Right lobe of liver (tissue), 6 donors: ENCODE data around the gene TLDC2. TPM values are rescaled to one million over a fixed set of nuclear protein-coding genes. Genes with fewer than 3 reads are reported as not detected.

Experiments used
- ATAC-seq, 4 donors: fragments of 200-7000 bp; cut with Tn5 transposase; one replicate each; pipeline ENCODE4 v1.9.1; 2020; ENCODE audit warnings: mild to moderate bottlenecking in 4 of 4, moderate library complexity in 4 of 4
- DNase-seq, 3 donors: peaks; one replicate each; pipeline ENCODE4 v3.0.0-alpha.2; 2020
- H3K27ac ChIP-seq, 3 donors: fragments of 200-600 bp; one replicate each; pipeline ENCODE4 v1.8.0; 2022
- H3K27me3 ChIP-seq, 2 donors: fragments of 200-600 bp; one replicate each; pipeline ENCODE4 v1.8.0; 2022
- H3K36me3 ChIP-seq, 4 donors: fragments of 200-600 bp; sonication (generic) in 1 of 4; one replicate each; pipeline versions ENCODE4 v1.5.1 to v1.8.0; 2017 to 2022; ENCODE audit warnings: control low read depth in 1 of 4
- H3K4me1 ChIP-seq, 4 donors: fragments of 200-600 bp; sonication (generic) in 1 of 4; one replicate each; pipeline versions ENCODE4 v1.5.1 to v1.8.0; 2017 to 2022; ENCODE audit warnings: control low read depth in 1 of 4
- H3K4me3 ChIP-seq, 3 donors: fragments of 200-600 bp; one replicate each; pipeline ENCODE4 v1.8.0; 2022
- H3K9me3 ChIP-seq, 4 donors: fragments of 200-600 bp; sonication (generic) in 1 of 4; one replicate each; pipeline versions ENCODE4 v1.5.1 to v1.8.0; 2017 to 2022; ENCODE audit warnings: control low read depth in 1 of 4
- CTCF ChIP-seq, 4 donors: fragments of 200-600 bp in 3 of 4; fragments of 450-650 bp in 1 of 4; IDR thresholded peaks; one replicate each; pipeline versions ENCODE4 v1.5.1 to v1.8.0; 2016 to 2022; ENCODE audit warnings: antibody characterized with exemption in 4 of 4, mild to moderate bottlenecking in 2 of 4
- POLR2A ChIP-seq: fragments of 450-650 bp; IDR thresholded peaks from one replicate; pipeline ENCODE4 v1.6.1; 2017; ENCODE audit warnings: antibody characterized with exemption, mild to moderate bottlenecking
- WGBS: methylation state at CpG from one replicate; pipeline ENCODE4 v1.1.6; 2018; ENCODE audit warnings: low coverage, low lambda C conversion rate; ENCODE audit not compliant: insufficient coverage; ENCODE audit errors: missing lambda C conversion rate; 5-methylcytosine and 5-hydroxymethylcytosine counted together
- intact Hi-C, 2 donors: fragments of 100-400 bp; cut with DNase I; formaldehyde crosslinking; loops; one replicate each; pipeline versions ENCODE4 v1.11.2 to v1.14.1; 2022
- total RNA-seq, 6 experiments: library from RNA; depleted of rRNA in 2 of 6; stranded (reverse); fragments of >200 nt in 2 of 6; fragmentation: NEBNext Ultra II Directional in 3 of 6; extraction: Animal tissue kit (Norgen Biotek cat#: 25700) in 3 of 6; gene quantifications; one replicate each; pipeline versions ENCODE4 v1.1.0 to v1.2.4, GENCODE V29; 2016 to 2023
- donor health status: DM: no; HTN: yes; CAD: no.
- donor health status: DM: no; HTN: no; CAD: no.
- donor health status: DM: no; HTN: no; CAD: no.
- donor health status: DM: no; HTN: yes; CAD: no.
- donor health status: DM: no; HTN: yes; CAD: no.

Gene TLDC2
- total RNA-seq, 6 experiments from 2014 or later = 0.43 TPM; not detected in 5

DNA sequence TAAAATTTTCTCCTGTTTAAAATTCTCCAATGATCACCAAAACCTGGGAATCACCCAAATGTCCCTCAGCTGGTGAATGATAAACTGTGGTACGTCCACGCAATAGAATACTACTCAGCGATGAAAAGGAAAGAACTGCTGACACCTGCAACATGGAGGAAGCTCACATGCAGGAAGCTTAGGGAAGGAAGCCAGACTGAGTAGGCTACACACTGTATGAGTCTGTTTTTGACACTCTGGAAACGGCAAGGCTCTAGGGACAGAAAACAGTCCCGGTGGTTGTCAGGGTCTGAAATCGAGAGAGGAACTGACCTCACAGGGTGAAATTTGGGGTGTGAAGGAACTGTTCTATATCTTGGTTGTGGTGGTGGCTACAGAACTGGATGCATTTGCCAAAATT is 25.2 kb upstream of the TLDC2 start:
- no peak overlapping the region for H3K27ac ChIP-seq
- 94% methylated on average over 6 of the region's 6 CpGs for WGBS
- DNase-seq (no peak), ATAC-seq (no peak)
- H3K36me3 ChIP-seq = no peaks in the 10 kb centered on the region
- intact Hi-C loops = no loop called here
- no peak for TF ChIP-seq CTCF (IDR thresholded peaks at IDR 0.05)
- TF ChIP-seq POLR2A = no peak
- H3K4me3 ChIP-seq = no peak overlapping the region
- H3K4me1 ChIP-seq = no peaks in the 10 kb centered on the region
- no peaks in the 10 kb centered on the region for H3K27me3 ChIP-seq
- no peaks in the 10 kb centered on the region for H3K9me3 ChIP-seq

- Histone ChIP-seq H3K36me3 (no peaks in the 10 kb centered on the region), H3K4me1 (no peaks in the 10 kb centered on the region), H3K27me3 (no peaks in the 10 kb centered on the region), H3K4me3 (no peak overlapping the region), H3K9me3 (no peaks in the 10 kb centered on the region), H3K27ac (peak overlapping the region in 1 of 3 donors; percentile 10)
- TF ChIP-seq CTCF (IDR thresholded peaks at IDR 0.05) = no peak
- TF ChIP-seq POLR2A = no peak
- intact Hi-C loops = no loop called here
- 70% methylated on average over 2 of the region's 2 CpGs for WGBS
- no peak for DNase-seq
- no peak for ATAC-seq
Measured at GRCh38 chr20:36851490-36851889, 24.4 kb upstream of the TLDC2 start.

DNA sequence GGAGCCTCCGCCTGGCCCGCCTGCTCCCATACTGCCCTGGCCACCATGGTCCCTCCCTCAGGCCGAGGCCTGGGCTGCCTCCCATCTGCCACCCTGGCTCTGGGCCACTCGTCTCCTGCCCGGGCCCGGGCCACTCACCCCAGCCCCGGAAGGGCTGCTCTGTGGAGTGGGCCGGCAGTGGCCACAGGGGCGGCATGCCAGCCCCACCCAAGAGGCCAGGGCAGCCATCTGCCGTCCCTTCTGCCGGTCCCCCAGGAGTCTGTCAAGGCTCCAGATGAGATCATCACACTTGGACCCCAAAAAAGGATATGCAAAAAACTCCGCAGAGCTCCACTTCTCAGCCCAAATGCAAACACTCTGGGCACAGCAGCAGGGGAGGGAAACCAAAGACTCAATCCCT is 23.8 kb upstream of the TLDC2 start:
- TF ChIP-seq CTCF (IDR thresholded peaks at IDR 0.05) (no peak), POLR2A (no peak)
- WGBS = 66% methylated on average over 4 of the region's 12 CpGs
- no peak for DNase-seq
- Histone ChIP-seq H3K27me3 (no peaks in the 10 kb centered on the region), H3K9me3 (no peaks in the 10 kb centered on the region), H3K27ac (peak overlapping the region in 2 of 3 donors; percentile 10 to 22), H3K36me3 (no peaks in the 10 kb centered on the region), H3K4me3 (no peak overlapping the region), H3K4me1 (no peaks in the 10 kb centered on the region)
- intact Hi-C loops = no loop called here
- peak in 1 of 4 donors; percentile 8 for ATAC-seq

DNA sequence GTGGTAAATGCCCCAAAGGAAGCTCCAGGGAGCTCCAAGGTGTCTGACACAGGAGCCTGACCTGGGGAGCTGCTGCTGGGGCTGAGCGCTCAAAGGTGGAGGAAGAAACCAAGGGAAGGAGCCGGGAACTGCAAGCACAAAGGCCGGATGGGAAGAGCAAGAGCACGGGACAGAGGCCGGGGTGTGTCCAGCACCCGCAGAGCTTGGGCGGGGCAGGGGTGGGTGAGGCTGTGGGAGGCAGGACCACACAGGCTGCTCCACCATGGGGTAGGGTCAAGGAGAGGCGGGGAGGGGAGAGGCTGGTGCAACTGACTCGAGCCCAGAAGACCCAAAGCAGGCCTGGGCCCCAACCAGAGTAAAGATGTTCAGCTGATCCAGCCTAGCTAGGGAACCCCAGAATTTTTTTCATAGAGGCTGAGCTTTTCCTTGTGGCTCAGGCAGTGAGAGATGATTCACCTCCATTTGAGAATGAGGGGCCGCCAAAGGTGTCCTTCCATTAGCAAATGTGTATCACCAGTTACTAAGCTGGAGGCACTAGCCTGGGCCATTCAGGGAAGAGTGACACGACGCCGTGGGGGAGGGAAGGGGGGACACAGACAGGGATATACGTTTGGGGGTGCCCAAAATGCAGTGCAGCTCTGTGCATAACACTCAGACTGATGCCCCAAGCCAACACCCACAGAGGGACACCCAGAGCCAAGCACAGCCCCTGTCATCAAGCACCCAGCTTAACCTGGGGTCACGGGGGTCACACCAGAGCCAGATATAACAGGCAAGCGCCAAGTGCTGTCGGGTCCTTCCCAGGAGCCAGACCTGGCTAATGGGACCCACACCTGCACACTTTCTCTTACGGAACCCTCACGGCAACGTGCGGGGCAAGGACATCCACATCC is 21.3 kb upstream of the TLDC2 start:
- ATAC-seq = peak in 3 of 4 donors; percentile 13 to 20 (median 15)
- H3K36me3 ChIP-seq = no peaks in the 10 kb centered on the region

More for the DNA sequence above, 21.3 kb upstream of the TLDC2 start:
- 92% methylated on average over 8 of the region's 21 CpGs for WGBS
- Histone ChIP-seq H3K27me3 (no peaks in the 10 kb centered on the region), H3K4me1 (no peaks in the 10 kb centered on the region), H3K4me3 (no peak overlapping the region), H3K9me3 (no peaks in the 10 kb centered on the region), H3K27ac (no peak overlapping the region)
- no peak for DNase-seq
- TF ChIP-seq CTCF (IDR thresholded peaks at IDR 0.05) (no peak), POLR2A (no peak)
- intact Hi-C loops = no loop called here
